H1 (cell line): Measurements from ENCODE around the gene TFF3. TPM values are rescaled to one million over a fixed set of nuclear protein-coding genes. Genes with fewer than 3 reads are reported as not detected.

Experiments
- CTCF ChIA-PET: fragments of 300-600 bp; sonication (Branson Sonifier 250); formaldehyde crosslinking; loops from one replicate; lab custom pipeline; 2021; ENCODE audit not compliant: partially characterized antibody; lab: Charles Lee
- POLR2A ChIA-PET: fragments of 300-600 bp; sonication (Branson Sonifier 250); formaldehyde crosslinking; loops from one replicate; lab custom pipeline; 2021; ENCODE audit warnings: inconsistent platforms; ENCODE audit not compliant: partially characterized antibody; lab: Charles Lee
- DNase-seq, 2 experiments: peaks; one replicate each; pipeline versions ENCODE4 v3.0.0 to v3.0.0-alpha.2; 2010 to 2022; ENCODE audit warnings: low spot score in 2 of 2, low read depth in 1 of 2, mixed read lengths in 1 of 2
- FAIRE-seq: peaks from 2 replicates; lab custom pipeline; 2011; peaks lifted over from hg19 to GRCh38; lab: Jason Lieb, UNC
- H2AFZ ChIP-seq: 2 replicates; pipeline ENCODE4 v1.8.1; 2012; ENCODE audit warnings: low read length, inconsistent platforms
- H2AK5ac ChIP-seq: 2 replicates; pipeline ENCODE4 v1.6.1; 2013; ENCODE audit warnings: low read depth, low read length
- H2BK120ac ChIP-seq: replicated peaks from 2 replicates; pipeline ENCODE3; 2013; ENCODE audit warnings: low read depth, low read length, inconsistent platforms
- H2BK12ac ChIP-seq: 2 replicates; pipeline ENCODE4 v1.6.1; 2013; ENCODE audit warnings: low read depth, low read length
- H2BK15ac ChIP-seq: 2 replicates; pipeline ENCODE4 v1.6.1; 2013; ENCODE audit warnings: low read length
- H2BK20ac ChIP-seq: 2 replicates; pipeline ENCODE4 v1.6.1; 2013; ENCODE audit warnings: low read length
- H2BK5ac ChIP-seq: 2 replicates; pipeline ENCODE4 v1.6.1; 2013; ENCODE audit warnings: low read depth, low read length
- H3K14ac ChIP-seq: 2 replicates; pipeline ENCODE4 v1.6.1; 2013; ENCODE audit warnings: inconsistent platforms; ENCODE audit not compliant: insufficient read length
- H3K18ac ChIP-seq: 2 replicates; pipeline ENCODE4 v1.6.1; 2013; ENCODE audit warnings: low read length; ENCODE audit errors: extremely low read depth
- H3K23ac ChIP-seq: 2 replicates; pipeline ENCODE4 v1.6.1; 2013; ENCODE audit warnings: inconsistent platforms; ENCODE audit not compliant: insufficient read length
- H3K23me2 ChIP-seq: 2 replicates; pipeline ENCODE4 v1.6.1; 2013; ENCODE audit warnings: low read depth, low read length
- H3K27ac ChIP-seq: 2 replicates; pipeline ENCODE4 v1.6.1; 2011; ENCODE audit warnings: low read depth, low read length, inconsistent platforms
- H3K27me3 ChIP-seq, 4 experiments: replicated peaks in 1 of 4; 1 replicate in 1 of 4; 2 replicates in 3 of 4; pipeline versions ENCODE4 v1.6.1 to v1.8.1; 2011 to 2013; ENCODE audit warnings: low read length in 3 of 4, mild to moderate bottlenecking in 3 of 4, inconsistent platforms in 2 of 4, mixed read lengths in 2 of 4, moderate library complexity in 1 of 4; ENCODE audit not compliant: control insufficient read depth in 3 of 4, insufficient read depth in 3 of 4; ENCODE audit errors: extremely low read depth in 1 of 4
- H3K36me3 ChIP-seq, 4 experiments: 2 replicates each; pipeline versions ENCODE4 v1.6.1 to v1.8.1; 2011 to 2013; ENCODE audit warnings: mild to moderate bottlenecking in 4 of 4, low read length in 3 of 4, moderate library complexity in 2 of 4, control low read depth in 1 of 4, inconsistent platforms in 1 of 4; ENCODE audit not compliant: insufficient read depth in 4 of 4, control insufficient read depth in 2 of 4
- H3K4ac ChIP-seq: replicated peaks from 2 replicates; pipeline ENCODE3; 2013; ENCODE audit warnings: low read length, low read depth, mixed read lengths, inconsistent platforms; ENCODE audit not compliant: insufficient read length
- H3K4me1 ChIP-seq, 4 experiments: replicated peaks in 1 of 4; 1 replicate in 1 of 4; 2 replicates in 3 of 4; pipeline versions ENCODE4 v1.6.1 to v1.8.1; 2011 to 2013; ENCODE audit warnings: low read length in 3 of 4, inconsistent platforms in 2 of 4, mixed read lengths in 1 of 4; ENCODE audit not compliant: insufficient read depth in 4 of 4, control insufficient read depth in 3 of 4
- H3K4me2 ChIP-seq, 2 experiments: 2 replicates each; pipeline versions ENCODE4 v1.6.1 to v1.8.1; 2011 to 2013; ENCODE audit warnings: low read depth in 2 of 2, low read length in 2 of 2, control low read depth in 1 of 2, inconsistent platforms in 1 of 2, mild to moderate bottlenecking in 1 of 2; ENCODE audit not compliant: insufficient read depth in 1 of 2
- H3K4me3 ChIP-seq, 4 experiments: fragments of 200-600, 300-600 bp in 1 of 4; sonication (generic), shearing (Covaris generic), sonication (Bioruptor Twin) in 1 of 4; 2 replicates each; pipeline versions ENCODE4 v1.5.1 to v1.8.1; 2011 to 2016; ENCODE audit warnings: low read length in 4 of 4, low read depth in 3 of 4, control low read depth in 2 of 4, inconsistent platforms in 2 of 4, mild to moderate bottlenecking in 2 of 4, mixed read lengths in 1 of 4, moderate library complexity in 1 of 4; ENCODE audit not compliant: insufficient read depth in 2 of 4; ENCODE audit errors: extremely low read depth in 1 of 4
- H3K56ac ChIP-seq: replicated peaks from 2 replicates; pipeline ENCODE3; 2013; ENCODE audit warnings: low read depth, mild to moderate bottlenecking, mixed read lengths, low read length, inconsistent platforms; ENCODE audit not compliant: insufficient read length
- H3K79me1 ChIP-seq: 2 replicates; pipeline ENCODE4 v1.6.1; 2013; ENCODE audit warnings: low read depth, low read length, control low read depth
- H3K79me2 ChIP-seq, 2 experiments: 2 replicates each; pipeline versions ENCODE4 v1.6.1 to v1.8.1; 2012 to 2013; ENCODE audit warnings: low read length in 2 of 2, mild to moderate bottlenecking in 2 of 2, inconsistent platforms in 1 of 2; ENCODE audit not compliant: insufficient read depth in 2 of 2, control insufficient read depth in 1 of 2
- H3K9ac ChIP-seq, 4 experiments: replicated peaks in 1 of 4; 1 replicate in 1 of 4; 2 replicates in 3 of 4; pipeline versions ENCODE4 v1.6.1 to v1.8.1; 2011 to 2013; ENCODE audit warnings: low read depth in 3 of 4, low read length in 3 of 4, control low read depth in 2 of 4, mild to moderate bottlenecking in 2 of 4, moderate library complexity in 2 of 4, inconsistent platforms in 1 of 4; ENCODE audit errors: extremely low read depth in 1 of 4
- H3K9me3 ChIP-seq, 2 experiments: 2 replicates each; pipeline versions ENCODE4 v1.6.1 to v1.8.1; 2012 to 2013; ENCODE audit warnings: mild to moderate bottlenecking in 2 of 2, moderate library complexity in 2 of 2, control low read depth in 1 of 2, inconsistent platforms in 1 of 2, low read depth in 1 of 2, low read length in 1 of 2, mixed read lengths in 1 of 2; ENCODE audit not compliant: insufficient read depth in 2 of 2
- H4K20me1 ChIP-seq, 2 experiments: replicated peaks in 1 of 2; 2 replicates each; pipeline versions ENCODE3 to v1.8.1; 2011 to 2013; ENCODE audit warnings: inconsistent platforms in 2 of 2, low read length in 2 of 2, mild to moderate bottlenecking in 1 of 2; ENCODE audit not compliant: insufficient read depth in 2 of 2, control insufficient read depth in 1 of 2
- H4K5ac ChIP-seq: 2 replicates; pipeline ENCODE4 v1.6.1; 2013; ENCODE audit warnings: low read length, low read depth, mixed read lengths, inconsistent platforms; ENCODE audit not compliant: insufficient read length
- H4K8ac ChIP-seq: 2 replicates; pipeline ENCODE4 v1.8.0; 2013; ENCODE audit warnings: mild to moderate bottlenecking, moderate library complexity, low read length, inconsistent platforms; ENCODE audit not compliant: insufficient read depth; ENCODE audit errors: extremely low read depth
- H4K91ac ChIP-seq: replicated peaks from 2 replicates; pipeline ENCODE3; 2013; ENCODE audit warnings: low read length, mixed read lengths, inconsistent platforms; ENCODE audit not compliant: insufficient read length
- BACH1 ChIP-seq: IDR thresholded peaks from 2 replicates; pipeline ENCODE4 v1.6.1; 2012; ENCODE audit warnings: low read length, improper control_type of control experiment
- BCL11A ChIP-seq, 2 experiments: IDR thresholded peaks; one replicate each; pipeline ENCODE4 v1.6.1; 2011; ENCODE audit warnings: low read depth in 2 of 2, low read length in 2 of 2, mild to moderate bottlenecking in 2 of 2
- CBX5 ChIP-seq: fragments of 300-800, 300-1000 bp; sonication (generic); IDR thresholded peaks from 2 replicates; pipeline ENCODE4 v1.7.1; 2016; ENCODE audit warnings: antibody characterized with exemption, low read length, low read depth
- CHD1 ChIP-seq: IDR thresholded peaks from 2 replicates; pipeline ENCODE4 v1.6.1; 2012; ENCODE audit warnings: low read depth, low read length, improper control_type of control experiment
- CREB1 ChIP-seq: IDR thresholded peaks from 2 replicates; pipeline ENCODE4 v1.6.1; 2012; ENCODE audit warnings: inconsistent platforms
- EGR1 ChIP-seq: IDR thresholded peaks from 2 replicates; pipeline ENCODE4 v1.6.1; 2011; ENCODE audit warnings: low read depth, low read length, borderline replicate concordance
- HDAC6 ChIP-seq: IDR thresholded peaks from one replicate; pipeline ENCODE4 v1.7.1; 2012; ENCODE audit warnings: low read depth, mild to moderate bottlenecking, inconsistent platforms, low read length, moderate library complexity
- JUND ChIP-seq: IDR thresholded peaks from 2 replicates; pipeline ENCODE4 v1.6.1; 2011; ENCODE audit warnings: mild to moderate bottlenecking, improper control_type of control experiment, low read length
- KDM4A ChIP-seq: IDR thresholded peaks from one replicate; pipeline ENCODE4 v1.7.1; 2012; ENCODE audit warnings: low read depth, mild to moderate bottlenecking, moderate library complexity, low read length, inconsistent platforms; ENCODE audit not compliant: severe bottlenecking
- SP1 ChIP-seq: IDR thresholded peaks from 2 replicates; pipeline ENCODE4 v1.6.1; 2011; ENCODE audit warnings: low read depth, low read length
- TAF1 ChIP-seq: IDR thresholded peaks from 2 replicates; pipeline ENCODE4 v1.6.1; 2011; ENCODE audit warnings: mild to moderate bottlenecking, low read depth, low read length
- WGBS, 2 experiments: shearing (Covaris generic) in 1 of 2; methylation state at CpG; one replicate each; pipeline versions ENCODE4 v1.1.6 to v1.1.7; 2013 to 2015; ENCODE audit warnings: low lambda C conversion rate in 2 of 2, mixed read lengths in 2 of 2, inconsistent platforms in 1 of 2, low coverage in 1 of 2, missing lambda C conversion rate in 1 of 2; ENCODE audit not compliant: insufficient replicate concordance in 2 of 2, insufficient coverage in 1 of 2, insufficient read length in 1 of 2; ENCODE audit errors: extremely low coverage in 1 of 2, missing lambda C conversion rate in 1 of 2; 5-methylcytosine and 5-hydroxymethylcytosine counted together
- polyA plus RNA-seq, 7 experiments: library from polyadenylated mRNA; depleted of rRNA in 3 of 7; stranded (reverse) in 5 of 7; unstranded in 2 of 7; fragments of >200 nt in 5 of 7; fragments of 200-250 nt in 2 of 7; gene quantifications; 1 replicate in 5 of 7; 2 replicates in 1 of 7; 4 replicates in 1 of 7; pipeline versions ENCODE4 v1.2.1 to v1.2.3, GENCODE V29; 2011 to 2013; ENCODE audit warnings: missing spikeins in 2 of 7, mixed read lengths in 2 of 7
- total RNA-seq: library from RNA; stranded (reverse); fragmentation: NEBNext Ultra II Directional; extraction: Animal tissue kit (Norgen Biotek cat#: 25700); gene quantifications from 2 replicates; pipeline ENCODE4 v1.2.1, GENCODE V29; 2021
- TF ChIP-seq, protein P1 (sequence below): IDR thresholded peaks from 2 replicates; pipeline ENCODE4 v1.6.1; 2012; ENCODE audit warnings: inconsistent platforms
- TF ChIP-seq, protein P2 (sequence below): IDR thresholded peaks from 2 replicates; pipeline ENCODE4 v1.6.1; 2012; ENCODE audit warnings: low read length, inconsistent platforms

Gene TFF3
- total and polyA plus RNA-seq, 2 of the 8 experiments (the other 6 are each of a cell fraction or from before 2014, with no cell fraction given): 1.7 to 6.7 TPM

DNA sequence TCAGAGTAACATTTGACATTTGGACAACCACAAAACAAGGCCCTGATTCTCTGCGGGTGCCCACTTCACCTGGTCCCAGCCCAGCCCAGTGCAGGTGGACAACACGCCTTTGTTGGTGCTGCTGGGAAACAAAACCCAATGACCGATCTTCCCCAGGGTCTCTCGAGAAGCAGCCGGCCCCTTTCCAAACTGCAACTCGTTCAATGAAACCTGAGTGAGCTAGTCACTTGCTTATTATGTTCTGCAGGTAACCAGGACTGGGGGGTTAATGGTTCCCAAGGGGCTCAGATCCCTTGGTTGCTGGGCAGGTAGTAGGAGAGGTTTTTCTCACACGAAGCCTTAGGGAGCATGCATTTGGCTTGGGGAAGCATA is 53.4 kb downstream of the TFF3 start:
- Histone ChIP-seq H2BK20ac (no peak overlapping the region), H4K91ac (no peak overlapping the region), H3K56ac (no peak overlapping the region), H2BK120ac (no peak overlapping the region), H3K23me2 (peaks cover 6% of the 10 kb centered on the region; the same call in 1 of the 2 replicates), H3K4me3 (no peak overlapping the region), H3K27me3 (no peaks in the 10 kb centered on the region), H3K27ac (no peak overlapping the region), H3K23ac (no peak overlapping the region), H4K5ac (no peak overlapping the region), H3K14ac (no peak overlapping the region), H2AFZ (no peak overlapping the region), H3K9ac (no peak overlapping the region), H3K4ac (no peak overlapping the region), H3K36me3 (no peaks in the 10 kb centered on the region), H4K8ac (no peak overlapping the region), H2AK5ac (no peak overlapping the region), H2BK12ac (no peak overlapping the region), H4K20me1 (peaks cover 0 to 2% of the 10 kb centered on the region in 2 experiments), H3K4me1 (peaks cover 0 to 4% (median 3%) of the 10 kb centered on the region in 4 experiments; a peak in 3 of 7 replicates), H2BK15ac (0 out of 2 replicates have a peak overlapping the region, but pooled peaks have one; percentile 74), H2BK5ac (no peak overlapping the region), H3K79me2 (no peaks in the 10 kb centered on the region), H3K18ac (no peak overlapping the region), H3K9me3 (no peaks in the 10 kb centered on the region), H3K79me1 (no peaks in the 10 kb centered on the region), H3K4me2 (no peak overlapping the region)
- DNase-seq: no peak
- WGBS, 2 experiments: 99% methylated on average over 6 of the region's 7 CpGs; no CpG with 5 or more reads in 1 of the 2 experiments
- no peak for FAIRE-seq
- ChIA-PET POLR2A (interaction anchor here (1.5 kb wide), 1 partner anchor 41 kb away, joined by 3 read pairs; no protein-coding TSS in a partner anchor), CTCF (interaction anchor here (0.7 to 4.3 kb wide), 13 partner anchors 9 to 188 kb away, joined by 3 to 65 read pairs (median 8); no protein-coding TSS in a partner anchor)
- TF ChIP-seq SP1: no peak
- no peak for TF ChIP-seq CHD1
- no peak for TF ChIP-seq KDM4A
- no peak for TF ChIP-seq CBX5
- no peak for TF ChIP-seq BACH1
- no peak for TF ChIP-seq TAF1
- TF ChIP-seq BCL11A (IDR thresholded peaks at IDR 0.05; ENCODE audit: low read depth in 2 of 2, low read length in 2 of 2): no peak
- TF ChIP-seq EGR1: no peak
- TF ChIP-seq, protein P1, sequence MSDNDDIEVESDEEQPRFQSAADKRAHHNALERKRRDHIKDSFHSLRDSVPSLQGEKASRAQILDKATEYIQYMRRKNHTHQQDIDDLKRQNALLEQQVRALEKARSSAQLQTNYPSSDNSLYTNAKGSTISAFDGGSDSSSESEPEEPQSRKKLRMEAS: no peak
- TF ChIP-seq, protein P2, sequence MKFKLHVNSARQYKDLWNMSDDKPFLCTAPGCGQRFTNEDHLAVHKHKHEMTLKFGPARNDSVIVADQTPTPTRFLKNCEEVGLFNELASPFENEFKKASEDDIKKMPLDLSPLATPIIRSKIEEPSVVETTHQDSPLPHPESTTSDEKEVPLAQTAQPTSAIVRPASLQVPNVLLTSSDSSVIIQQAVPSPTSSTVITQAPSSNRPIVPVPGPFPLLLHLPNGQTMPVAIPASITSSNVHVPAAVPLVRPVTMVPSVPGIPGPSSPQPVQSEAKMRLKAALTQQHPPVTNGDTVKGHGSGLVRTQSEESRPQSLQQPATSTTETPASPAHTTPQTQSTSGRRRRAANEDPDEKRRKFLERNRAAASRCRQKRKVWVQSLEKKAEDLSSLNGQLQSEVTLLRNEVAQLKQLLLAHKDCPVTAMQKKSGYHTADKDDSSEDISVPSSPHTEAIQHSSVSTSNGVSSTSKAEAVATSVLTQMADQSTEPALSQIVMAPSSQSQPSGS: no peak
- TF ChIP-seq JUND: no peak
- no peak for TF ChIP-seq CREB1
- TF ChIP-seq HDAC6: no peak
